Activated CD8-positive, alpha-beta T cell treated with anti-CD3 and anti-CD28 coated beads, Interleukin-2, amount 10 ng/mL, durations not matched to agents 7 days and 5 days (primary cell): ENCODE results near the gene TMEM37. TPM values are rescaled to one million over a fixed set of nuclear protein-coding genes. Genes with fewer than 3 reads are reported as not detected.

Source experiments
- ATAC-seq: fragments of 150-1000 bp; cut with Tn5 transposase; one replicate; pipeline ENCODE4 v1.10.0; 2021; ENCODE audit warnings: moderate library complexity
- CTCF ChIA-PET: fragments of 350-600 bp; sonication (Branson Sonifier 250); formaldehyde crosslinking; loops from one replicate; lab custom pipeline; 2021; ENCODE audit warnings: antibody characterized with exemption; lab: Charles Lee
- POLR2A ChIA-PET: fragments of 350-600 bp; sonication (Branson Sonifier 250); formaldehyde crosslinking; loops from one replicate; lab custom pipeline; 2021; ENCODE audit warnings: antibody characterized with exemption; lab: Charles Lee
- DNase-seq: peaks from one replicate; pipeline ENCODE4 v3.0.0-alpha.2; 2020
- H3K27ac Mint-ChIP-seq: one replicate; pipeline ENCODE4 v1.8.0; 2021; ENCODE audit warnings: mild to moderate bottlenecking, mixed read lengths
- H3K27me3 Mint-ChIP-seq: one replicate; pipeline ENCODE4 v1.8.0; 2021; ENCODE audit warnings: low read depth, mixed read lengths
- H3K36me3 Mint-ChIP-seq: one replicate; pipeline ENCODE4 v1.8.0; 2021; ENCODE audit warnings: low read depth, mixed read lengths
- H3K4me1 Mint-ChIP-seq: one replicate; pipeline ENCODE4 v1.8.0; 2021; ENCODE audit warnings: low read depth, mixed read lengths
- H3K4me3 Mint-ChIP-seq: one replicate; pipeline ENCODE4 v1.8.0; 2021; ENCODE audit warnings: mild to moderate bottlenecking, mixed read lengths
- H3K9me3 Mint-ChIP-seq: one replicate; pipeline ENCODE4 v1.8.0; 2022; ENCODE audit warnings: mixed read lengths; ENCODE audit not compliant: insufficient read depth
- total RNA-seq, 2 experiments: library from RNA; stranded (reverse); gene quantifications; one replicate each; pipeline ENCODE4 v1.2.3, GENCODE V29; 2021

The TMEM37 gene
- total RNA-seq, 2 experiments from 2014 or later, result not detected

DNA sequence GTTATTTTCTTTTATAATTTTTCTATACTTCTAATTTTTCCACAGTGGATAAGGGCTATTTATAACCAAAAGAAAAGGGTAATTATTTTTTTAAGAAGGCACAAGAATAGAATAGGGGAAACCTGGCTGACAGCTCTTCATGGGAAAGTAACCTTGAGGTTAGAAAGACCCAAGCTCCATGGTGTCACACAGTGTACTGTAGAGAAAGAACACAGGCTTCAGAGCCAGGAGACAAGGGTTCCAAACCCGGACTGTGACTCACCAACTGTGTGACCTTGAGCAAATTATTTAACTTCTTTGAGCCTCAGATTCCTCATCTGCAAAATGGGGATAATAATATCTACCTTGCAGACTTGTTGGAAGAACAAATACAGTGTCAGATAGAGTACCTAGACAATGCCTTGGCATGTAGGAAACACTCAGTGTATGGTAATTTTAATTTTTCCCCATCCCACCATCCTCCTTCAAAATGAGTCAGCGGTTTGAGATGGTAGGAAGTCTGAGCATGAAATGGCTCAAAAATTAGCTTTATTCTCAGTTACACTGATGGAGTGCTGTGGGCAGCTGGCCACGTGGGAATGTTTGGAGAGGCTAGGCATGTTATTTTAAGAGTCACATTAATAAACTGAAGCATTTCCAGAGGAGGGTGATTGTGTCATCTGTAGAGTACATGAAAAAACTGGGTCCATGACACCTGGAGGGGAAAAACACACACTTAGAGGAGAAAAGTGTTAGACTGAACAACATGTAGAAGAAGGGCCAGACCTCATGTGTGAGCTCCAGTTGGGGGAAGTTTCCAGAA, 36.7 kb downstream of the TMEM37 start:
- no peak overlapping the region for H3K27ac Mint-ChIP-seq
- CTCF ChIA-PET, result no interaction called here
- no peak overlapping the region for H3K4me3 Mint-ChIP-seq
- peaks cover 4% of the 10 kb centered on the region for H3K27me3 Mint-ChIP-seq
- DNase-seq (no peak), ATAC-seq (no peak)
- POLR2A ChIA-PET, result no interaction called here
- H3K9me3 Mint-ChIP-seq, result no peaks in the 10 kb centered on the region
- H3K4me1 Mint-ChIP-seq, result no peaks in the 10 kb centered on the region
- H3K36me3 Mint-ChIP-seq, result no peaks in the 10 kb centered on the region

DNA sequence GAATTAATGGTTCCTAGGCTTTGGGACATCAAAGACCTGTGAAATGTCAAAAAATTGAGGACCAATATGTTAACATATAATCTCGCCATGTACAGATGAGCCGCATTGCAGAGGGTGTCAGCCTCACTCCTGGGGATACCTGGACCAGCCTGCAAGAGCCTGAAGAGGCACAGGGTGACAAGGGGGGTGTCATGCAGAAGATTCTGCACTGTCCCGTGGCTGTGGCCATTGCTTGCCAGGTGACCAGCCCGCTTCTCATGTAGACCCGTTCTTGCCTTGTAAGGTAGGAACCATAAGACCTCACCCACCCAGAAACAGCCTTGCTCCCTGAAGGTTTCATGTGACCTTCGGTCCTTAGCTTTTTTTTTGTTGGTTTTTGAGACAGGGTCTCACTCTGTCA, 37.5 kb downstream of the TMEM37 start:
- Mint-ChIP-seq H3K27me3 (peaks cover 4% of the 10 kb centered on the region), H3K4me3 (no peak overlapping the region), H3K9me3 (no peaks in the 10 kb centered on the region), H3K4me1 (no peaks in the 10 kb centered on the region), H3K36me3 (no peaks in the 10 kb centered on the region), H3K27ac (no peak overlapping the region)
- ChIA-PET CTCF (interaction anchor here (1.4 kb wide), 1 partner anchor 15 kb away, joined by 3 read pairs; no protein-coding TSS in a partner anchor), POLR2A (no interaction called here)
- ATAC-seq, result no peak
- no peak for DNase-seq

DNA sequence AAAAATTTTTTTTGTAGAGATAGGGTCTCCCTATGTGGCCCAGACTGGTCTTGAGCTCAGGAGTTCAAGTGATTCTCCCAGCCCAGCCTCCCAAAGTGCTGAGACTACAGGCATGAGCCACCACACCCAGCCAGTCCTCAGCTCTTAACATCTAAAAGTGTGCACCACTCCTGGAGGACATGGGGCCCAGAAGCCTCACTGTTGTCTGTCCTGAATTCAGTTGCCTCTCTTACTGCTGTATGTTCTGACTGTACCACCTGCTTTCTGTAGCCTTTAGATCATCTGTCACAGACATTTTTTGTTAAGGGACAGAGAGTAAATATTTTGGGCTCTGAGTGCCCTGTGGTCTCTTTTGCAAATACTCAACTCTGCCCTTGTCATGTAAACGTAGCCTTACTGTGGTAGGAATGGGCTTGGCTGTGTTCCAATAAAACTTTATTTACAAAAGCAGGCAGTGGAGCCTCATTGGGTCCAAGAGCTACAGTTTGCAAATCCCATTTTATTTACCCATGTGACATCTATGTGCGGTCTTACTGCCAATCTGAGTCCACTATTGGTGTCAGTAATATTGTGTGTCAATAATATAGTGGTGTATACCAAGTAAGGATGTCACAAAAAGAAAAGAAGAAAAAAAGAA, 38.1 kb downstream of the TMEM37 start:
- no peak overlapping the region for H3K27ac Mint-ChIP-seq
- no peak for ATAC-seq
- CTCF ChIA-PET, result interaction anchor here (1.4 kb wide), 1 partner anchor 14 kb away, joined by 3 read pairs; no protein-coding TSS in a partner anchor
- POLR2A ChIA-PET, result no interaction called here
- no peaks in the 10 kb centered on the region for H3K36me3 Mint-ChIP-seq
- no peaks in the 10 kb centered on the region for H3K4me1 Mint-ChIP-seq
- no peak for DNase-seq
- no peak overlapping the region for H3K4me3 Mint-ChIP-seq
- no peaks in the 10 kb centered on the region for H3K9me3 Mint-ChIP-seq
- peaks cover 4% of the 10 kb centered on the region for H3K27me3 Mint-ChIP-seq

DNA sequence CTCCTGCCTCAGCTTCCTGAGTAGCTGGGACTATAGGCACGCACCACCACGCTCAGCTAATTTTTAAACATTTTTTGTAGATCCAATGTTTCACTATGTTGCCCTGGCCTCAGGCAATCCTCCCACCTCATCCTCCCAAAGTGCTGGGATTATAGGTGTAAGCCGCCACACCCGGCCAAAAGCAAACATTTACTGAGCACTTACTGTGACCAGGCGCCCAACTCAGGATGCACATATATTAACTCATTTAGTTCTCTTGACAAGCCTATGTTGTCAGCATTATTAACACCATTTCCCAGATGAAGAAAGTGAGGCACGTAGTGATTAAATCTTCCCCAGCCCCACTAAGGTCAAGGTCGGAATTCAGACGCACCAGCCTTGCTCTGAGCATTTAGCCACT, 41.1 kb downstream of the TMEM37 start:
- no peak overlapping the region for H3K27ac Mint-ChIP-seq
- CTCF ChIA-PET, result no interaction called here
- no peaks in the 10 kb centered on the region for H3K9me3 Mint-ChIP-seq
- H3K36me3 Mint-ChIP-seq, result no peaks in the 10 kb centered on the region
- peaks cover 4% of the 10 kb centered on the region for H3K27me3 Mint-ChIP-seq
- ATAC-seq (no peak), DNase-seq (no peak)
- H3K4me3 Mint-ChIP-seq, result no peak overlapping the region
- POLR2A ChIA-PET, result no interaction called here
- H3K4me1 Mint-ChIP-seq, result no peaks in the 10 kb centered on the region

GRCh38 chr2:119473621-119474370, 42.1 kb downstream of the TMEM37 start:
- Mint-ChIP-seq H3K4me1 (no peaks in the 10 kb centered on the region), H3K27ac (no peak overlapping the region), H3K36me3 (no peaks in the 10 kb centered on the region), H3K9me3 (no peaks in the 10 kb centered on the region), H3K4me3 (no peak overlapping the region), H3K27me3 (peaks cover 2% of the 10 kb centered on the region)
- DNase-seq (no peak), ATAC-seq (no peak)
- ChIA-PET CTCF (no interaction called here), POLR2A (no interaction called here)

- POLR2A ChIA-PET, result no interaction called here
- peaks cover 2% of the 10 kb centered on the region for H3K27me3 Mint-ChIP-seq
- H3K4me1 Mint-ChIP-seq, result no peaks in the 10 kb centered on the region
- DNase-seq (no peak), ATAC-seq (no peak)
- CTCF ChIA-PET, result no interaction called here
- H3K4me3 Mint-ChIP-seq, result no peak overlapping the region
- no peak overlapping the region for H3K27ac Mint-ChIP-seq
- no peaks in the 10 kb centered on the region for H3K36me3 Mint-ChIP-seq
- no peaks in the 10 kb centered on the region for H3K9me3 Mint-ChIP-seq
These were observed 42.9 kb downstream of the TMEM37 start for GRCh38 chr2:119474371-119475224.

DNA sequence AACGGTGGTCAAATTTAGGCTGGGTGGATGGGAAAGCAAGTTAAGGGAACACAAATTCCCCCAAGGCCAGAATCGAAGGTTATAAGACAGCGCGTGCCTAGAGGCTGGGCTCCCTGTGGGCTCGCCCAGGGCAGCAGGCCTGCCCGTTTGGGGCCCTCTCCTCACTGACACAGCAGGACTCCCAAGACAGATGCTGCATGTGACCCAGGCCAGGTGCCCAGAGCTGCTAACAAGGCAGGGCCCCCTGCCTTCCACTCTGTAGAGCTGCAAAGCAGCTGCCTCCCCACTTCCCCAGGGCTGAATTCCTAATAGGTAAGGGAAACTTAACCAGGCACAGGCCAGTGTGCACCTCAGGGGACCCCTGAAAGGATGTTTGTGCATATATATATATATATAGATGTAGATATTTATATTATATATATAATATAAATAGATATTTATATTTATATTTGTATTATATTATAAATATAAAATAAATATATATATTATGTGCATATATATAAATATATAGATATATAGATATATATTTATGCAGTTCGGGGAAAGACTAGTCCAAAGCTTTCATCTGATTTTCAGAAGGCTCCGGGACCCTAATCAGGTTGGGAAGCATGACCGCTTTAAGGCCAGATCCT, 43.7 kb downstream of the TMEM37 start:
- Mint-ChIP-seq H3K27me3 (no peaks in the 10 kb centered on the region), H3K4me3 (no peak overlapping the region), H3K27ac (no peak overlapping the region), H3K9me3 (no peaks in the 10 kb centered on the region), H3K36me3 (no peaks in the 10 kb centered on the region), H3K4me1 (no peaks in the 10 kb centered on the region)
- ChIA-PET CTCF (interaction anchor here (1.1 to 3.0 kb wide), 8 partner anchors 12 to 593 kb away, joined by 3 to 25 read pairs (median 6); no protein-coding TSS in a partner anchor), POLR2A (no interaction called here)
- DNase-seq (no peak), ATAC-seq (no peak)

GRCh38 chr2:119475857-119476244, 44.2 kb downstream of the TMEM37 start:
- no peaks in the 10 kb centered on the region for H3K27me3 Mint-ChIP-seq
- no peaks in the 10 kb centered on the region for H3K36me3 Mint-ChIP-seq
- H3K4me3 Mint-ChIP-seq, result no peak overlapping the region
- ChIA-PET POLR2A (no interaction called here), CTCF (interaction anchor here (1.0 to 3.0 kb wide), 12 partner anchors 12 to 594 kb away, joined by 3 to 25 read pairs (median 6); no protein-coding TSS in a partner anchor)
- ATAC-seq (peak; percentile 11), DNase-seq (no peak)
- H3K4me1 Mint-ChIP-seq, result no peaks in the 10 kb centered on the region
- H3K9me3 Mint-ChIP-seq, result no peaks in the 10 kb centered on the region
- H3K27ac Mint-ChIP-seq, result no peak overlapping the region

GRCh38 chr2:119476301-119477112, 44.9 kb downstream of the TMEM37 start:
- POLR2A ChIA-PET, result no interaction called here
- Mint-ChIP-seq H3K4me1 (no peaks in the 10 kb centered on the region), H3K9me3 (no peaks in the 10 kb centered on the region), H3K36me3 (no peaks in the 10 kb centered on the region), H3K4me3 (no peak overlapping the region), H3K27me3 (no peaks in the 10 kb centered on the region), H3K27ac (no peak overlapping the region)
- CTCF ChIA-PET, result interaction anchor here (0.8 to 3.0 kb wide), 15 partner anchors 11 to 594 kb away, joined by 3 to 25 read pairs (median 4); no protein-coding TSS in a partner anchor
- peak; percentile 83 for ATAC-seq
- DNase-seq, result peak; percentile 46

- DNase-seq (no peak), ATAC-seq (no peak)
- no peaks in the 10 kb centered on the region for H3K9me3 Mint-ChIP-seq
- H3K36me3 Mint-ChIP-seq, result no peaks in the 10 kb centered on the region
- no peaks in the 10 kb centered on the region for H3K27me3 Mint-ChIP-seq
- ChIA-PET POLR2A (no interaction called here), CTCF (interaction anchor here (0.8 to 3.0 kb wide), 14 partner anchors 10 to 595 kb away, joined by 3 to 25 read pairs (median 4); no protein-coding TSS in a partner anchor)
- H3K27ac Mint-ChIP-seq, result no peak overlapping the region
- H3K4me1 Mint-ChIP-seq, result no peaks in the 10 kb centered on the region
- no peak overlapping the region for H3K4me3 Mint-ChIP-seq
These were observed 45.5 kb downstream of the TMEM37 start for GRCh38 chr2:119477113-119477505.
